Natural killer cell (primary cell): ENCODE data around the gene MAP7D2. TPM values are rescaled to one million over a fixed set of nuclear protein-coding genes. Genes with fewer than 3 reads are reported as not detected.

Source experiments
- ATAC-seq, 3 donors: fragments of 150-1000 bp in 2 of 3; fragments of 200-7000 bp in 1 of 3; cut with Tn5 transposase; 1 replicate in 1 of 3; 2 replicates in 2 of 3; pipeline ENCODE4 v1.10.0; 2021; ENCODE audit warnings: mild to moderate bottlenecking in 2 of 3, moderate library complexity in 2 of 3
- DNase-seq, 2 donors: peaks; one replicate each; pipeline versions ENCODE4 v3.0.0 to v3.0.0-alpha.2; 2013 to 2021; ENCODE audit warnings: mixed read lengths in 1 of 2
- H3K27ac ChIP-seq: one replicate; pipeline ENCODE4 v1.5.1; 2013; ENCODE audit warnings: mild to moderate bottlenecking, low read length
- H3K27me3 ChIP-seq: one replicate; pipeline ENCODE4 v1.6.1; 2013; ENCODE audit warnings: low read length; ENCODE audit not compliant: control insufficient read depth, insufficient read depth
- H3K36me3 ChIP-seq: one replicate; pipeline ENCODE4 v1.6.1; 2013; ENCODE audit warnings: low read length; ENCODE audit not compliant: control insufficient read depth, insufficient read depth
- H3K4me1 ChIP-seq: one replicate; pipeline ENCODE4 v1.6.1; 2013; ENCODE audit warnings: low read length; ENCODE audit not compliant: control insufficient read depth, insufficient read depth
- H3K4me3 ChIP-seq: one replicate; pipeline ENCODE4 v1.5.1; 2013; ENCODE audit warnings: low read length
- H3K9me3 ChIP-seq: one replicate; pipeline ENCODE4 v1.6.1; 2013; ENCODE audit warnings: low read length; ENCODE audit not compliant: control insufficient read depth, insufficient read depth
- H3K27ac Mint-ChIP-seq, 2 donors: one replicate each; pipeline ENCODE4 v1.8.0; 2022; ENCODE audit warnings: mild to moderate bottlenecking in 2 of 2, mixed read lengths in 2 of 2, moderate library complexity in 1 of 2
- H3K27me3 Mint-ChIP-seq, 2 donors: one replicate each; pipeline ENCODE4 v1.8.0; 2022; ENCODE audit warnings: low read depth in 2 of 2, mixed read lengths in 2 of 2
- H3K36me3 Mint-ChIP-seq: one replicate; pipeline ENCODE4 v1.8.0; 2022; ENCODE audit warnings: mixed read lengths
- H3K4me1 Mint-ChIP-seq, 2 donors: one replicate each; pipeline ENCODE4 v1.8.0; 2022; ENCODE audit warnings: mixed read lengths in 2 of 2
- H3K4me3 Mint-ChIP-seq: one replicate; pipeline ENCODE4 v1.8.0; 2022; ENCODE audit warnings: mild to moderate bottlenecking, moderate library complexity, mixed read lengths
- H3K9me3 Mint-ChIP-seq, 2 donors: one replicate each; pipeline ENCODE4 v1.8.0; 2022; ENCODE audit warnings: mixed read lengths in 2 of 2
- CTCF ChIP-seq: fragments of 200-600 bp; IDR thresholded peaks from one replicate; pipeline ENCODE4 v1.8.0; 2022; ENCODE audit warnings: antibody characterized with exemption
- WGBS: methylation state at CpG from one replicate; pipeline ENCODE4 v1.1.7; 2013; ENCODE audit warnings: missing lambda C conversion rate; ENCODE audit not compliant: insufficient coverage; 5-methylcytosine and 5-hydroxymethylcytosine counted together
- intact Hi-C: fragments of 100-400 bp; cut with micrococcal nuclease; formaldehyde crosslinking; loops from one replicate; pipeline ENCODE4 v1.14.2; 2022
- total RNA-seq, 4 donors: library from RNA; stranded (reverse); fragments of 120-200 nt in 1 of 4; gene quantifications; one replicate each; pipeline versions ENCODE4 v1.2.3 to v1.2.4, GENCODE V29; 2013 to 2022

Gene MAP7D2
- total RNA-seq, 3 donors from 2014 or later (not counting 1 experiment from before 2014, with no cell fraction given) = 0.09 to 1.5 TPM; not detected in 1

DNA sequence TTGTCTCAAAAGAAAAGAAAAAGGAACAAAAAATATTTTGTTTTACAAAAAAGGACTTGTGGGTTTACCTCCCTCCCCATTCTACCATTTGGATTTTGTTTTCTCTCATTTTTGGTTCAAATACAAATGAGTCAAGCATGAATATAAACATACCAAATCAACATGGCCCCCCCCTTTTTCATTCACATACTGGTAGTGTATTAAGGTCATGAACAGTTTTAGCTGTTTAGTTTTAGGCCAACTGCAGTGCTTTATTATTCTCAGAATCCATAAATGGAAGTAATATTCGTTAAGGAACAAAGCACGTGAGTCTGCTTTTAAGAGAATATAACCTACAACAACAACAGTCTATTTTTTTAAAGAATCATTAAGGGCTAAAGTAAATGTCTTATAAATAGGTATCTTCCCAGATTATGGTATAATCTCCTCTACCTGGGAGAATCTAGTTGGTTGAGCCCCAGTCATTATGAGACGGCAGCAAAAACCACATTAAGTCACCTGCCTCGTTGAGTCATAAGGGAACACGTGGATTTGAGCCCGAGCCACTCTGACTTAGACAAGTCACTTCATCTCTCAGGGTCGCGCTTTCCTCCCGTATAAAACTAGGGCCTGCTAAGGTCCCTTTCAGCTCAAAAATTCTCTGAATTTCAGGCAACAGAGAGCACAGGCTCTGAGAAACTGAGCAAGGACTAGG lies 152.5 kb downstream of the MAP7D2 start:
- Histone ChIP-seq H3K4me3 (no peak overlapping the region), H3K27me3 (no peaks in the 10 kb centered on the region), H3K36me3 (peaks cover 9% of the 10 kb centered on the region), H3K9me3 (no peaks in the 10 kb centered on the region), H3K4me1 (no peaks in the 10 kb centered on the region), H3K27ac (no peak overlapping the region)
- Mint-ChIP-seq H3K36me3 (no peaks in the 10 kb centered on the region), H3K9me3 (no peaks in the 10 kb centered on the region), H3K27me3 (no peaks in the 10 kb centered on the region), H3K4me1 (peaks cover 5 to 7% of the 10 kb centered on the region in 2 donors), H3K27ac (no peak overlapping the region), H3K4me3 (no peak overlapping the region)
- WGBS = 78% methylated on average over 7 of the region's 9 CpGs
- TF ChIP-seq CTCF = no peak
- intact Hi-C loops = no loop called here
- DNase-seq (no peak), ATAC-seq (no peak)

- H3K36me3 Mint-ChIP-seq = no peaks in the 10 kb centered on the region
- H3K27ac Mint-ChIP-seq = no peak overlapping the region
Observed at GRCh38 chrX:19960913-19961312, 155.8 kb downstream of the MAP7D2 start.

DNA sequence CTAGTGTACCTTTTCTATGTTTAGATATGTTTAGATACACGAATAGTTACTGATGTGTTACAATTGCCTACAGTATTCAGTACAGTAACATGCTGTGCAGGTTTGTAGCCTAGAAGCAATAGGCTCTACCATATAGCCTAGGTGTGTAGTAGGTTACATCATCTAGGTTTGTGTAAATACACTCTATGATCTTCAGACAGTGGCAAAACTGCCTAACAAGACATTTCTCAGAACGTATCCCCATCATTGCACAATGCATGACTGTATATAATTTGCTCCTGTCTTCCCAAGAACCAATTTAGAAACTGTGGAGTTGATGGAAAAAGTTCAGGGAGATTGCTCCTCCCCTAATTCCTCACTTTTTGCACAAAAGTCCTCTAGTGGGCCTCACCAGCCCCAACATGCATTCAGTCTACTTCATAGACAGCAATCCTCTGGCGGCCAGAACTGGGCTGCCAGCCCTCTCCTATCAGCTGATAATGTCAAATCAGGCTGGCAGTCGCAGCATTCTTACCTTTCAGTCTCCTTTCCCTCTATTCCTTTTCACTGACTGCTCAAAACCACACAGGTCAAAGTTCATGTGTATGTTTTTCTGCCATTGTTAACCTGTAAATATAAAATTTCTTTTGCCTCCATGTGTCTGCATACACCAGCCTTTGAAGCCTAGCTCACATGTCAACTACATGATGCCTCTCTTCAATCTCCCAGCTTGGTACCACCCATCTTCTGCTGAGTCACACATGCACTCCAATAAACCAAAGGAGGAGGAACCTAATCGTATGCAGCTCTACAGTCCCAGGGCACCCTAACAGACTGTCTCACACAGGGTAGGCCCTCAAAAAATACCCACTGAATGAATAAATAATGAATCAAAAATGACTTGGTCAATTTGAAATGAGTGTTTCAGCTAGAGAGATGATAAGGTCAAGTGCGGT lies 157.9 kb downstream of the MAP7D2 start:
- H3K27ac ChIP-seq = no peak overlapping the region
- DNase-seq (no peak), ATAC-seq (no peak)
- H3K4me1 ChIP-seq = no peaks in the 10 kb centered on the region
- intact Hi-C loops = no loop called here
- H3K9me3 ChIP-seq = no peaks in the 10 kb centered on the region
- peaks cover 0 to 12% of the 10 kb centered on the region in 2 donors for H3K4me1 Mint-ChIP-seq
- no peak overlapping the region for H3K4me3 ChIP-seq
- no peak for TF ChIP-seq CTCF
- no peak overlapping the region for H3K27ac Mint-ChIP-seq
- 93% methylated on average over 5 of the region's 6 CpGs for WGBS
- H3K9me3 Mint-ChIP-seq = no peaks in the 10 kb centered on the region
- H3K4me3 Mint-ChIP-seq = no peak overlapping the region
- no peaks in the 10 kb centered on the region for H3K27me3 Mint-ChIP-seq
- no peaks in the 10 kb centered on the region for H3K36me3 ChIP-seq
- no peaks in the 10 kb centered on the region for H3K27me3 ChIP-seq
- no peaks in the 10 kb centered on the region for H3K36me3 Mint-ChIP-seq

More at GRCh38 chrX:19960913-19961312, 155.8 kb downstream of the MAP7D2 start:
- Histone ChIP-seq H3K36me3 (peaks cover 6% of the 10 kb centered on the region), H3K4me1 (no peaks in the 10 kb centered on the region), H3K9me3 (no peaks in the 10 kb centered on the region), H3K4me3 (no peak overlapping the region), H3K27me3 (no peaks in the 10 kb centered on the region), H3K27ac (no peak overlapping the region)
- Mint-ChIP-seq H3K9me3 (no peaks in the 10 kb centered on the region), H3K4me3 (no peak overlapping the region), H3K27me3 (no peaks in the 10 kb centered on the region), H3K4me1 (peaks cover under 1 to 12% of the 10 kb centered on the region in 2 donors)
- ATAC-seq = no peak
- no peak for DNase-seq
- WGBS = 84% methylated on average over 1 of the region's 1 CpG
- TF ChIP-seq CTCF = no peak
- intact Hi-C loops = no loop called here
